ENCODE data around the gene TXNDC8.

DNA sequence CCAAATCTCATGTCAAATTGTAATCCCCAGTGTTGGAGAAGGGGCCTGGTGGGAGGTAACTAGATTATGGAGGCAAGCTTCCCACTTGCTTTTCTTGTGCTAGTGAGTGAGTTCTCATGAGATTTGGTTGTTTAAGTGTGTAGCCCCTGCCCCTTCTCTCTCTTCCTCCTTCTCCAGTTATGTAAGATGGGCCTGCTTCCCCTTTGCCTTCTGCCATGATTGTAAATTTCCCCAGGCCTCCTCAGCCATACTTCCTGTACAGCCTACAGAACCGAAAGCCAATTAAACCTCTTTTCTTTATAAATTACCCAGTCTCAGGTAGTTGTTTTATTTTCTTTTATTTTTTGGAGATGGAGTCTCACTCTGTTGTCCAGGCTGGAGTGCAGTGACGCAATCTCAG, 18.2 kb upstream of the TXNDC8 start:
- TF ChIP-seq POLR2AphosphoS5 (IDR thresholded peaks at IDR 0.05; ENCODE audit: low read depth): no peak
- TF ChIP-seq CREB1 (CRISPR knock-in tag; IDR thresholded peaks at IDR 0.05; ENCODE audit: low read depth): no peak
- TF ChIP-seq EZH2 (IDR thresholded peaks at IDR 0.05; ENCODE audit: low read depth, unreplicated experiment): no peak
- TF ChIP-seq CTCF (conservative IDR thresholded peaks at IDR 0.05; ENCODE audit: low read depth in 2 of 2): no peak
- TF ChIP-seq JUNB (IDR thresholded peaks at IDR 0.05; ENCODE audit: unreplicated experiment): no peak
- TF ChIP-seq EZH2phosphoT487 (IDR thresholded peaks at IDR 0.05; ENCODE audit: unreplicated experiment): no peak
- TF ChIP-seq REST (IDR thresholded peaks at IDR 0.05; ENCODE audit: unreplicated experiment): no peak
- no peak for TF ChIP-seq ZNF462 (CRISPR knock-in tag; IDR thresholded peaks at IDR 0.05)
- no peak for TF ChIP-seq NANOG (IDR thresholded peaks at IDR 0.05; ENCODE audit: borderline replicate concordance)
- TF ChIP-seq ETS1 (IDR thresholded peaks at IDR 0.05): no peak
- TF ChIP-seq STAT1 (IDR thresholded peaks at IDR 0.05; ENCODE audit: unreplicated experiment): no peak
- no peak for TF ChIP-seq ZNF114 (CRISPR knock-in tag; IDR thresholded peaks at IDR 0.05)
- TF ChIP-seq ZNF331 (CRISPR knock-in tag; IDR thresholded peaks at IDR 0.05; ENCODE audit: low read depth): no peak
